Stimulated activated CD8-positive, alpha-beta memory T cell treated with anti-CD3 and anti-CD28 coated beads, Interleukin-12 subunit alpha, Interleukin-12 subunit beta, amount 100 ng/mL, for 1 hour (primary cell): ENCODE measurements around the gene CCDC167.

Source experiments
- DNase-seq: peaks from one replicate; pipeline ENCODE4 v3.0.0-alpha.2; 2020; ENCODE audit warnings: low read depth

The CCDC167 gene

DNA sequence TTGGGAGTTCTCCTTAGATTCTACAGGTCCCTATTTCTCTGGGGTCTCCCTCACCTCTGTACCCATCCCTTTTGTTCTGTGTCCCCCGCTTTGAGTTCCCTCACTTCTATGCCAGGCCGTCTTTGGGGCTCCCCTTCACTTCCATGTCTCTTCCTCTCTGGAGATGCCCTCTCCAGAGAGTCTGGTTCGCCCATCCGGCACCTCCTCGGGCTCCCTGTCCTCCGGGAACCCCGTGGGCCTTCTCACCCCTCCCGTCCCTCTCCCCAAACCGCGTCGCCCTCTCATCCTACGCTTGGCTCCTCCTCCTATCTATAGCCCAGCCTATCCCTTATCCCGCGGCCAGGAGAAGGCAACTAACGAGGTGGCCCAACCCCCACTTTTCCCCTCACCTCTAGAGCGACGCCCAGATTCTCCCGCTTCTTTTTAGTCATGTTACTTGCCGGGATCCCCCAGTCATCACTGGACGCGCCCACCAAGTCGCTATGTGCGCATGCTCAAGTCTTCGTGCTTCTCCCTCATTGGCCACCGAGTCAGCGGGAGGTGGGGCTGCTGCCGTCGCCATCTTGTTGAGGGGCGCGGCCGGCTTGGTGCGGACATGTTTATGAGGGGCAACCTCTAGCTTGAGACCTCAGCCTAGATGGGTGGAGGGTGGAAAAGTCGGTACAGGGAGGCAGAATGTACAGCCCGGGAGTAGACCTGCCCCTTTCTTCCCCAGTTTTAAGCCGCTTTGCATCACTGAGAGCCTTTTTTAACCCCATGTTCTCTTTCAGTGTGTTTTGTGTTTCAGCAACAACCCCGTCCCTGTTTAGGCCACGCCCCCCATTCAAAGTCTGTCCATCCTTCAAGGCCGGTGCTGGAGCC lies at the start of gene CCDC167:
Gene CCDC167, minus strand, starts transcription at position 461 of the 861 bp plus-strand sequence. Its CDS starts 30 bp downstream, at position 431.
- peak; percentile 95 for DNase-seq

DNA sequence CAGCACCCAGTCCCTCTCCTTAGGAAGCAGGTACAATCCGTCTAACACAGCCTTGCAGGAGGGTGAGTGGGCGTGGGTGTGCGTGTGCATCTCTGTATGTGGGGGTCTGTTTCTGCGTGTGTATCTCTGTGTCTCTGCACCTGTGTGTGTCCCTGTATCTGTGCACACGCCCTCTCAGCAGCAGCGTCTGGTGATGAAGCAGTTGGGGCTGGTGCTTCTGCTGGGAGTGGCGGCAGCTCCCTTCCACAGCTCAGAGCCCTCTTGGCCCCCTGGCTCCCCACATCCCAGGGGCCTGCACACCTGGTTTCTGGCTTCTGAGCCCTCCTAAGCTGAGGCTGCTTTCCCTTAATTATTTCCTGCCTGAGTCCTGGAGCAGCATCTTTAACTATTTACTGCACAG lies 49.5 kb upstream of the CCDC167 start:
- DNase-seq: no peak

DNA sequence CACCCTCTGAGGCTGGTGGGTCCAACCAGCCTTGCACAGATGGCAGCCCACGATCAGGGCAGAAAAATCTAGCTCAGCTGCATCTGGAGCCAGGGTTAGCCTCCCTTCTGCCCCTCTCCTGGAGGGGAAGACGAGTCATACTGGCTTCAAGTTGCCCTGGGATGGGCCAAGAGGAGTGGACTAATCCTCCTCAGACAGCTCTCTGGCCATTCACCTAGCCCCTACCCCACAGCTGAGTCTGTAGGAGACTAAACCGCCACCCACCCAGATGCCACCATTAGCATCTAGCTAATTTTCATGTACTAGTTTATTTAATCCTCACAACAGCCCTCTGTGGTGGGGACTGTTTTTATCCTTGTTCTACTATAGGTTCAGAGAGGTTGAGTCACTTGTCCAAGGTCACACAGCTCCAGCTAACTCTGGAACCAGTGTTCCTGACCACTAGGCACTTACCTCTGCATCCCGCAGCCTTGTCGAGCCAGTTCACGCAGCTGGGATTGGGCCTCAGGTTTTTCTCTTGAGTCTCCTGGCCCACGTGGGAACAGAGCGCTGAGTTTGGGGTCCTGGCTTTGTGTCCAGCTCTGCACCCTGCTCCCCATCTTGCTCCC lies 48.5 kb upstream of the CCDC167 start:
- no peak for DNase-seq

DNA sequence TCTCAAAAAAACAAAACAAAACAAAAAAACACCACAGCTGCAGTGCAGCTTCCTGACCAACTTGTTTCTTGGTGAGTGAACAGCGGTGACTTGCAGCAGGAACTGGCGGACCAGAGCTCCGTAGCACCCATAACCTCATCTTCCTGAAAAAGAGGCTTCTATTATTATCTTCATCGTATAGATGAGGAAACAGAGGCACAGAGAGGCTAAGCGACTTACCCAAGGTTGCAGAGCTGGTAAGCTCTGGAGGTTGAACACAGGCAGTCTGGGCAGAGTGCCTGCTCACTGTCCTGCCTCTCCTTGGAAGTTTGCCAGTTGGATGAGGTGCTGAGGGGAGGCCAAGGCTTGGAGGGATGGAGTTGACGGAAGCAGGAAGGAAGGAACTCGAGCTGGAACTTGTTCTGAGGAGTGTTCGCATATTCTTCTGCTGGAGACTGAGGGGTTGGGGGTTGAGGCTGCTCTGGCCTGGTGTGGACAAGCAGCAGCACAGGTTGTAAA lies 47.9 kb upstream of the CCDC167 start:
- no peak for DNase-seq

DNA sequence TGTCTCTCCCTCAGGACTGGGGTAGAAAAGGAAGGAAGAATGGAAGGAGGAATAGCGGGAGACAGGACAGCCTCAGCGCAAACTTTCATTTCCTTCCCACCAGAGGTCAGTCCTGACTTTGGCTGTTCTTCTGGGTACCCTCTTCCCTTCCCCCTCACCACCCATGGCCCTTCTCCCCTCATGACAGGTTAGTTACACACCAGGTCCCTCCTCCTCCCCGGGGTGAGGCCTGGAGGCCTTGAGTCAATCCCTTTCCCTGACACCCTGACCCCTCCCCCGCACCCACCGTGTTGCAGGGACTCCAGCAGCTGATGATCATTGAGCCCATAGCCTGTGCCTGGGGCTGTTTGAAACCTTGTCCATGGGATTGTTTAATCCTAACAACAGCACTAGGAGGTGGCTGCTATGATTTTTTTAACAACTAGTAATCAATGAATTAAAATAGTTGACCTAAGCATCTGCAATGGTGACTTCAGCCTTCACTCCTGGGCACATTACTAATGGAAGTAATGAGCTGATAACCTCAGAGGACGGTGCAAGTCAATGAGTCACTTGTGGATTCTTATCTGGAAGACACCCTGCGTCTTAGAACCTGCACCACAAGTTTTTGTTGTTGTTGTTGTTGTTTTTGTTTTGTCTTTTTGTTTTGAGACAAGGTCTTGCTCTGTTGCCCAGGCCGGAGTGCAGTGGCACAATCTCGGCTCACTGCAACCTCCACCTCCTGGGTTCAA lies 46.6 kb upstream of the CCDC167 start:
- DNase-seq: no peak

DNA sequence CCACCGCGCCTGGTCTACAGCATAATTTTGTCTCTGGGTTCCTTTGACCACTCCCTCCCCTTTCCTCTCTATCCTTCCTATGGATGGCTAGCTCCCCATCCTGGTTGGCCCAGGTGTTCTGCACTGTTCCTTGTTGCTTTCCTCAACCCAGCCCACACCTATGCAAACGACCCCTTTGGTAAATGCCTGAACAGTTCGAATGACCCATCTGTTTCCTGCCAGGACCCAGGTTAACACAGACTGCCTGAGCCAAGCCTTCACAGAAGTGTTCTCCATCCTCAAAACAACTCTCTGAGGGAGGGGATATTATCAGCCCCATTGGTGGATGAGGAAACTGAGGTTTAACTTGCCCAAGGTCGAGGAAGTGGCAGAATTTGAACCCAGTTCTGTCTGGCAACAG lies 44.8 kb upstream of the CCDC167 start:
- DNase-seq: no peak

DNA sequence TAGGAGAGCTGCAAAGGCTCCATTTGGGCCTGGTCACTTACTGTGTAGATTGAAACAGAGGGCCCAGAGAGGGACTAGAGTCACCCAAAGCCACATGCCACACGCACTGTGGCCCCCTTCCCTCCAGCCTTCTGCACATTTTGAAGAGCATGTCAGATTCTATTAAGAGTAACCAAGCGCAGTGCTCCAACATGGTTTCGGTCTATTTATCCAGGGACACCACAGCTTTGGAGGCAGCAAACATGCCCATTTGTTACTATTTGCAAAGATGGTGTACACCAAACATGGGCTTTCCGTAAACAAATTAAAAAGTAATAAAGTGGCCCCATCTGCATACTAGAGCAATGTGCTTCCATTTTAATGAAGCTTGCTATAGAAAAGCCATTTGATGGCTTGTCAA lies 43.7 kb upstream of the CCDC167 start:
- no peak for DNase-seq

DNA sequence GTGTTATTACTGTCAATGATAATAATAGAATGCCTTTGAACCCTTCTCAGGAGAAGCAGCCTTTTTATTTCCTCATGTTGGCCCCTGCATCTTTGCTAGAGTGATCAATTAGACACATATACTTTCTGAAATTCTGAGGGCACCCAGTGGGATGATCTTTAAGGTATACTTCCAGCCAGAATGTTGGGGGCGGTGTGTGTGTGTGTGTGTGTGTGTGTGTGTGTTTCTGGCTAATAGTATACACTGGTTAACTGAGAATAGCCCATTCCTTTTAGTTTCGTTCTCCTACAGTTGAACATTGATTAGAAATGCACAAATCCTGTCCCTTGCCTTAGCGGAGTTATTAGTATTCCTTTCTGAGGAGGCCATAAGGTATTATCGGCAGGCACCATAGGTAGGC lies 41.7 kb upstream of the CCDC167 start:
- no peak for DNase-seq

DNA sequence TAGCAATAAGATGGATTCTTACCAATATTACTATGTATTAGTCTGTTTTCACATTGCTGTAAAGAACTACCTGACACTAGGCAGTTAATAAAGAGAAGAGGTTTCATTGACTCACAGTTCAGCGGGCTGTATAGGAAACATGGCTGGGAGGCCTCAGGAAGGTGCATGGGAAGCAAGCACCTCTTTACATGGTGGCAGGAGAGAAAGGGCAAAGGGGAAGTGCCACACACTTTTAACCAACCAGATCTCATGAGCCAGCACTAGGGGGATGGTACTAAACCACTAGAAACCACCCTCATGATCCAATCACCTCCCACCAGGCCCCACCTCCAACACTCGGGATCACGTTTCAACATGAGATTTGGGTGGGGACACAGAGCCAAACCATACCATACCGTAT lies 40.7 kb upstream of the CCDC167 start:
- no peak for DNase-seq

DNA sequence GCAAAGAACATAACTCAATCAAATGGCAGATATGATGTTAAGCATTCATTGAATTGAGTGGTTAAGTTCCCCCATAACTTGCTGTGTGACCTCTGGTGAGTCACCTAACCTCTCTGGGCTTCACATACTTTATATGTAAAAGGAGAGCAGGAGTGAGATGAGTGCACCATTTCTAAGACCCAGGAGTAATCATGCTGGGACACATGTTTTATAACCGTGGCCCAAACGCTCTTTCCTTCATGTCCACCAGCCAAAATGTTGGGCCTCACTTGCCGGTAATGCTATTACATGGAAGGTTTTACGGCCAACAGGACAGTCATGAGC lies 40.3 kb upstream of the CCDC167 start:
- DNase-seq: no peak

DNA sequence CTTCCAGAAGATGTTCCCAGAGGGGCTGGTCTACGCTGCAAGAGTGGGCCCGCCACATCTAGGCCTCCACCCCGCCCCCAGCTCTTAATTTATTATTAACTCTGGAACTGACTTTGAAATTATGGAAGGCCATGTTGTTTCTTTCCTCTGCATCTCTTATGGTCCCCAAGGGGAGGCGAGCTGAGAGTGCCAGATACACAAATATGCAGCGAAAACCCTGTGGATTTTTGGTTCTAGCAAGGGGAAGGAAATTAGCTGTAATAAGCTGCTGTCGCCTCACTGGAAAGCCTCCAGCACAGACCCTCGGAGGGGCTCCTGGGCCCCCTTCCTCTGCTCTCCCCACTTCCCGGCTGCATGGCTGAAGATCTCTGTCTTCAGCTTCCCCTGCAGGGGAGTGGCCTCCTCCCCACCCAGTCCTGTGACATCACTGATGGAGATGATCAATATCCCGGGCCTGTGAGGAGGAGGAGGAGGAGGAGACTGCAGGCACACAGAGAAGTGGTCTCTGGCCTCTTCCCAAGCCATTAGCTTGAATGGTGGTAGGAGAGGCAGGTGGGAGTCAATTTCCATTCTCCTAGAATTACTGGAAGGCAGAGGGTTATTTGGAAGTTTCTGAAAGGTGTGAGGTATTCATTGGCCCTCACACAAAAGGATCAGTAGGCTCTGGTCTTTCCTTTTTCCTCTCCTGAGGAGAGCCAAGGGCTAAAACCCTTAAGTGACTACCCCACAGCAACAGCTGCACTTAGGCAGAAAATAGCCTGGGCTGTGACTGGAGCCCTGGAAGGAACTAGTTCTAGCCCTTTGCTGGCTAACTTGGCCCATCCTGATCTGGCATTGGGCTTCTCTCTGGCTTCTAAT lies 39.7 kb upstream of the CCDC167 start:
- no peak for DNase-seq

DNA sequence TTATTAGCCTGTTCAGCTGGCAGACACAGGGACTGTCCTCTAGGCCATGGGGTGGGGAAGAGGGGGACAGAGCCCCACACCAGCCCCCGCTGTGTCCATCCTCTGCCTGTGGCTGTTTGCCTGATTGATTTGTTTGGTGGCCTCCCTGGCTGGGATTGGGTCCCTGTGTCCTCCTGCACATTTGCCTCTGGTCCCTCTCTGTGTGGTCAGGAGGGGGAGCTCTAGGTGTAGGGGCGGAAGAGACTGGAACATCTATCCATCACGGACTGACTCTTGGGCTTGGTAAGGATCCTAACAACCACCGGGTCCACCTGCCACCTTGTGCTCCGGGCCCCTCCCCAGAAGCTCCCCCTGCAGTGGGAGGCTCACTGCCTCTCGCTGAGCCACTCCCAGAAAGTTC lies 38.4 kb upstream of the CCDC167 start:
- no peak for DNase-seq

DNA sequence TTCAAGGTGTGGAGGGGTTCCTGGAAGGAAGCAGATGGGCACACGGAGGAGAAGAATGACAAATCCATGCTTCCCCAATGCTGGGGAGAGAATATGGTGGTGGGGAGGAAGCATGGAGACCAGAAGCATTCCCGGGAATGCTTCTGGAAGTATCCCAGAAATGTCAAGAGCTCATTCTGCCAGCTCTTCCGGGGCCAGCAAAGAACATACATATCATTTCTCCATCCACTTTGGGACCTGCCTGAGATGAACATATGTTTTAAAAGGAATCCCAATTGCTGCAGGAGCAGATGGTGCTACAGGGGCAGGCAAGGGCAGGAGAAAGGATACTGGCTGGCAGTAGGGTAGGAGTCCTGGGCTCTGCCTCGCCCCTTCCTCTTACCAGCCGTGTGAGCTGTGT lies 37.9 kb upstream of the CCDC167 start:
- no peak for DNase-seq

DNA sequence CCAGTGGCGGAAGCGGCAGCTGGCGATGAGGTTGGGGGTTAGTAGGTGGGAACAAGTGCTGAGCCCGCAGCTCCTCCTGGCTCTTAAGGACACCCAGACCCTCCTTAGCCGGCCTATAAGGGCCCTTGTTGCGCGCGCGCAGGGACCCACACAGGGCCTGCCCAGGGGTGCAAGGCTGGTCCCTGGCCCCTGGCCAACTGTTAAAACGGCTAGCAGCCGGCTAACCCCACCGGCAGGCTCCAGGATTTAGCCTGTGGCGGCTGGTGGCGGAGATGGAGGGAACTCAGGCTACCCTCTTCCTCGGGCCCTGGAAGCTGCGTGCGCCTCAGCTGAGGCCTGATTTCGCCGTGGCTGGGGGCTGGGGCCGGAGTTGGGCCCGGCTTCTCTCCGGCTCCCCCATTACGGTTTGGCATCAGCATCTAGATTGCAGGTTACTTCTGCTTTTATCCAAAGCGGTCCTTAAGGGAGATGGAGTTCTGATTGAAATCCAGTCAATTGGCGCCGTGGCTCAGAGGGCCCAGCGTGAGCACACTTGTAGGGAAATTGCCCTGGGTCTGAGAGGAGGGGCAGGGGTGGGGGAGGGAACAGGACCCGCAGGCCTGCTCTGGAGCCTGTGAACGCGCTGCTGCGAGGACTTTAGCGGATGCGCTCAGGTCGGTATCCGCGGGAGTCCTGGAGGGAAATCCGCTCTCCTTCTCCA lies 36.9 kb upstream of the CCDC167 start:
- no peak for DNase-seq

DNA sequence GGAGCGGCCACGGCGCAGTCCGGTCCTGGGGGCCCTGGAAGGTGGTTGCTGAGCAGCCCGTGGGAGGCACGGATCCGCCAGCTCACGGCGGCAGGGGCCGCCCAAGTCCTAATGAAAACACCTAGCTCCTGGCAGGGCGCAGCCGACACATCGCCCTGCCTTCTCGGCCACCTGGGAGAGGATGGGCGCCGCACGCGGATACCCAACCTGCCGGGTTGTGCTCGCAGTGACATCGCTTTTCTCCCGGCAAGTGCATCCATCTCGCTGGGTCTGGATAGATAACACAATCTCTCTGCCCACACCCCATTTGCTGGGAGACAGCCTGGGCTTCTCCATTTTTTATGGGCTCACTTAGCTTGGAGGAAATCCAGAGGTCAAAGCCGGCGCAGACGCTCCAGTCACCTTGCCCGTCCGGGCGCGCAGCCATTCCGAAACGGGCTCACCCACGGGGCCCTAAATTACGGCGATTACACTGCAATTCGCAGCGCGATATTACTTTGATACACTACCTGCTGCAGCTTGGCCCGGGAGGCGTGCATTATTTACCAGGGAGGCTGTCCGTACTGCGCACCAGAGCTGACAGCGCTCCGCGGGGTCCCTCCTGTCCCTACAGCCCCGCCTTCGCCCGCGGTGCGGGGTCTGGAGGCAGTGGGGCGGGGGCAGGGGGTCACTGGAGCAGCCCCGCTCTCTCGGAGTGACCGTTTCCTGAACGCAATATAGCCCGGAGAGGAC lies 36.2 kb upstream of the CCDC167 start:
- DNase-seq: no peak

DNA sequence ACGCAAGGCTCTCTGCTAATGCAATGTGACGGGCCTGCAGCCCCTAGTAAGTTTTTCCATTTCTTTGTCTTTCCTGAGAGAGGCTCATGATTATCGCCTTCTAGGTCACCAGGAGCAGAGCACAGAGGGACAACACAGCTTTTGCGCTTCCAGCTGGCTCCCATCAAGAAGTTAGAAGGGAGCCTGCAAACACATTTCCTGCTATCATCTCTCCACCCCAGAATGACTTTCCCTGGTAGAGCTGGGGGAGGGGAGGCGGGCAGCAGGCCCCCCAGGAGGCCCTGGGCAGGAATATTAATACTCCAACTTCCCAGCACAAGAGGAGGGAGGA lies 35.7 kb upstream of the CCDC167 start:
- DNase-seq: no peak

DNA sequence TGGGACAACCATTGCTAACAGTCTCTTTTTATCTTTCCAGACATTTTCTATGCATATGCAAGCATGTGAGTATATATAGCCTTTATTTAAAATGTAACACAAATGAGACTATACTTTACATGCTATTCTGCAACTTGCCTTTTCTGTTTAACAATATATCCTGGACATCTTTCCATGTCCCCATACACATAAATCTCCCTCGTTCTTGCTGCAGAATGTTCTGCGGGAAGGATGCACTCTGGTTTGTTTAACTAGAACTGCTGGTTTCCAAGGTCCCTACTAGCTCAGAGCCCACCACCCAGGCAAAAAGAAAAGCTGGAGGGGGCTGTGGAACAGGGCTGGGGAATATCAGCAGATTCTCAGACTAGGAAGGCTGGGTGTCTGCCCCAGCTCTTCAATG lies 35.2 kb upstream of the CCDC167 start:
- no peak for DNase-seq

DNA sequence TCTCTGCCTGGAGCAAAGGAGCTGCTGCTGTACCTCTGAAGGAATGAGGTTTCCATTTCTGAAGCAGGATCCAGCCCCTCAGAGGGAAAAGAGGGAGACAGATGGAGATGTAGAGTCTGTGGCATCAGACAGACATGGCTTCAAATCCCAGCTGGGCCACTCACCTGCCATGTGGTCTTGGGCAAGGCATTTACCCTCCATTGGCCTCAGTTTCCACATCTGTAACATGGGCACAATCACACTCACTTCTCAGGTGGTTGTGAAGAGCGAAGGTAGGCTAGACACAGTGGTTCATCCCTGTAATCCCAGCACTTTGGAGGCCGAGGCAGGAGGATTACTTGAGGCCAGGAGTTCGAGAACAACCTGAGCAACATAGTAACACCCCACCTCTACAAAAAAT lies 32.4 kb upstream of the CCDC167 start:
- no peak for DNase-seq

DNA sequence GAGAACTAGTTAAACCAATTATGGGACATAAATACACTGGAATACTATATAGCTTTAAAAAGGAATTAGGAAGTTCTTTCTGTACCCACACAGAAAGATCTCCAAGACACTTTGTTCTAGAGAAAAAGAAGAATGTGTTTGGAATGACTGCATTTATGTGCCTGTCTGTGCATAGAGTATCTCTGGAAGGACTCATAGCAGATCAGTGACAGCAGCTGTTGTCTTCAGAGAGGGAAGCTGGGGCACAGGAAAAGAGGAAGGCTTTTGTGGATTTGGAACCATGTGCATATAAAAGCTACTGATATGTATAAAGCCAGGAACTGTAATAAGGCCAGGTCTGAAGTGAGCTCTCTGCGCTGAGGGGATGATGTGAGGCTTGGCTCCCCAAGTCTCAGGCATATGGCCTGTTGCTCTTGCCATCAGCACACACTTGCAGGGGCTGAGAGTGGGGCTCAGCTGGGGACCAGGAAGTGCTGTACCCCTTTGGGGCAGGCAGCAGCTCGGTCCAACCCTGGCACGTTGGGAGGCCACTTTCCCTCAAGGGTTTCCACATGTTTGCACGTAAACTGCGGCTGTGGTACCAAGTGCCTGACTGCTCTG lies 31.8 kb upstream of the CCDC167 start:
- no peak for DNase-seq

DNA sequence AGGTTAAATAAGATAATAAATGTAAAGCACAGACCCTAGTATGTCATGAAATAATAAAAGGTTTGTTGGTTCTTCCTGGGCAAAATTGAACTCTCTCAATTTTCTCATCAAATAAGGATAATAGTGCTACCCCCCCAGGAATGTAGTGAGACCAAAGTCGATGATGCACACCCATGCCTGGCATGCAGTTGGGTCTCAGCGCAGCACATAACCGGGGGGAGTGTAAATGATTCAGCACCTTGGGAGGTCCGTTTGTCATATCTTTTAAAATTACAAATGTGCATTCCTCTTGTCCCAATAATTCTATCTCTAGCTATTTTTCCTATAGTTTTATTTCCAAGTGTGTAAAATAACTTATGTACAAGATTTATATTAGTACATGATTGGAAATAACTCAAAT lies 31.3 kb upstream of the CCDC167 start:
- no peak for DNase-seq

DNA sequence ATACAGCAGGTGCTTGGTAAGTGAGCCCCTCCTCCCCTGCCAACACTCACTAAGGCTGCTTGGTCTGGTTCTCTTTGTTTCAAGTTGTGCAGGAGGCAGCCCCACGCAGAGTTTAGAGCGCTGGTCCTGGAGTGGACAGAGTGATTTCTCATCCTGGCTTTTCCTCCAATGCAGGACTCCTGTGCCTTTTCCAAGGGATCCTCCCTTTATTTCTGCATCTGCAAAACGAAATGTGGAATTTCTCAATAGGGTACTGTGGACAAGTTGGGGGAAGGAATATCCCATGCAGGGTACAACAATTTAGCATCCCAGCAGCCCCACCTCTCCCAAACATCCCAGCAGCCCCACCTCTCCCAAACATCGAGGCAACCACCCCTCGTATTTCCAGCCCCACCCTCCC lies 30.6 kb upstream of the CCDC167 start:
- no peak for DNase-seq
